Loucy (cell line): ENCODE measurements around the gene EBLN1.

ENCODE experiments used
- CTCF ChIP-seq: fragments of 200-600 bp; sonication (generic); conservative IDR thresholded peaks from 2 replicates; pipeline ENCODE4 v1.5.1; 2014; ENCODE audit warnings: mild to moderate bottlenecking, antibody characterized with exemption, low read length
- EZH2phosphoT487 ChIP-seq: fragments of 200-600 bp; IDR thresholded peaks from 2 replicates; pipeline ENCODE4 v1.6.1; 2018; ENCODE audit warnings: antibody characterized with exemption, mild to moderate bottlenecking, moderate library complexity, borderline replicate concordance

- TF ChIP-seq CTCF, result no peak
- TF ChIP-seq EZH2phosphoT487, result no peak
Measured at GRCh38 chr10:22185586-22185985, 32.2 kb downstream of the EBLN1 start.
